Gastrocnemius medialis (tissue), 4 donors: ENCODE measurements around the gene CCDC170.

Experiments
- POLR2A ChIP-seq, 2 donors: fragments of 450-650 bp; IDR thresholded peaks; one replicate each; pipeline ENCODE4 v1.6.1; 2017; ENCODE audit warnings: antibody characterized with exemption in 2 of 2, mild to moderate bottlenecking in 2 of 2, moderate library complexity in 2 of 2
- TF ChIP-seq, protein P1 (sequence below), 5 experiments: fragments of 450-650 bp in 3 of 5; fragments of 200-600 bp in 2 of 5; sonication (generic) in 2 of 5; IDR thresholded peaks in 4 of 5; conservative IDR thresholded peaks in 1 of 5; 1 replicate in 4 of 5; 2 replicates in 1 of 5; pipeline ENCODE4 v1.5.1; 2016 to 2019; ENCODE audit warnings: antibody characterized with exemption in 5 of 5, mild to moderate bottlenecking in 3 of 5, moderate library complexity in 3 of 5

DNA sequence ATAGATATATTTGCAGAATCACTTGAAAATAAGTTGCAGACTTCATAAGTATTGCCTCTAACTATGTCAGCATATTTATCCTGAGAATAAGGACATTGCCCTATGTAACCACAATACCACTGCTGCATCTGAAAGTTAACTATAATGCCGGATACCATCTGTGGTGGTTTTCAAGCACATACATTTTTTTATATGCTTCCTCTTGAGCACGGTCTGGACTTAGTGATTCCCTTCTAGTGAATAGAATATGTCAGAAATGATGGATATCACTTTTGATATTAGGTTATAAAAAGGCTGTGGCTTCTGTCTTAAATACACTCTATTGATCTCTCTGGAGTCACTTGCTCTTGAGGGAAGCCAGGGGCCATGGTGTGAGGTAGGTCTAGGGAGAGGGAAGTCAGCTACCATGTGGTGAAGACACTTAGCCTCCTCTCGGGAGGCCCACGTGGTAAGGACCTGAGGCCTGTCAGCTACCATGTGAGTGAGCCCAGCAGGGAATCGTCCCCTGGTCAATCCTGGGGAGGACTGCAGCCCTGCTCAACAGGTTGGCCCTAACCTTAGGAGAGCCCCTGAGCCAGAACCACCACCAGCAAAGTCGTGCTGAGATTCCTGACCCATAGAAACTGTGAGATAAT, 57.5 kb downstream of the CCDC170 start:
- TF ChIP-seq, protein P1, sequence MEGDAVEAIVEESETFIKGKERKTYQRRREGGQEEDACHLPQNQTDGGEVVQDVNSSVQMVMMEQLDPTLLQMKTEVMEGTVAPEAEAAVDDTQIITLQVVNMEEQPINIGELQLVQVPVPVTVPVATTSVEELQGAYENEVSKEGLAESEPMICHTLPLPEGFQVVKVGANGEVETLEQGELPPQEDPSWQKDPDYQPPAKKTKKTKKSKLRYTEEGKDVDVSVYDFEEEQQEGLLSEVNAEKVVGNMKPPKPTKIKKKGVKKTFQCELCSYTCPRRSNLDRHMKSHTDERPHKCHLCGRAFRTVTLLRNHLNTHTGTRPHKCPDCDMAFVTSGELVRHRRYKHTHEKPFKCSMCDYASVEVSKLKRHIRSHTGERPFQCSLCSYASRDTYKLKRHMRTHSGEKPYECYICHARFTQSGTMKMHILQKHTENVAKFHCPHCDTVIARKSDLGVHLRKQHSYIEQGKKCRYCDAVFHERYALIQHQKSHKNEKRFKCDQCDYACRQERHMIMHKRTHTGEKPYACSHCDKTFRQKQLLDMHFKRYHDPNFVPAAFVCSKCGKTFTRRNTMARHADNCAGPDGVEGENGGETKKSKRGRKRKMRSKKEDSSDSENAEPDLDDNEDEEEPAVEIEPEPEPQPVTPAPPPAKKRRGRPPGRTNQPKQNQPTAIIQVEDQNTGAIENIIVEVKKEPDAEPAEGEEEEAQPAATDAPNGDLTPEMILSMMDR (IDR thresholded peaks at IDR 0.05 in 4 of 5, conservative IDR thresholded peaks at IDR 0.05 in 1 of 5), result no peak
- TF ChIP-seq POLR2A (IDR thresholded peaks at IDR 0.05), result no peak
